Measurements from ENCODE around the gene TOLLIP.

GRCh38 chr11:1353383-1354124 is 44.1 kb upstream of the TOLLIP start:
- TF ChIP-seq CTCF (IDR thresholded peaks at IDR 0.05) (no peak), POLR2A (IDR thresholded peaks at IDR 0.05) (no peak)

All from ovary (tissue), 3 donors.